Mesenchymal stem cell (in vitro differentiated cells and primary cell): ENCODE results near the gene STK24.

Source experiments
- DNase-seq: peaks from one replicate; pipeline ENCODE4 v3.0.0-alpha.2; 2013
- H2AFZ ChIP-seq: one replicate; pipeline ENCODE4 v1.6.1; 2013; ENCODE audit warnings: low read depth, mild to moderate bottlenecking, control low read depth, inconsistent platforms, low read length, moderate library complexity
- H2AK5ac ChIP-seq: 2 replicates; pipeline ENCODE4 v1.6.1; 2013; ENCODE audit warnings: low read length, moderate library complexity, mild to moderate bottlenecking, inconsistent platforms; ENCODE audit not compliant: severe bottlenecking
- H2BK120ac ChIP-seq: one replicate; pipeline ENCODE4 v1.6.1; 2013; ENCODE audit warnings: low read depth, mild to moderate bottlenecking, inconsistent platforms, low read length, moderate library complexity
- H2BK12ac ChIP-seq, 2 experiments: one replicate each; pipeline ENCODE4 v1.6.1; 2013; ENCODE audit warnings: inconsistent platforms in 2 of 2, low read length in 2 of 2, mild to moderate bottlenecking in 2 of 2, moderate library complexity in 2 of 2, control low read depth in 1 of 2
- H2BK15ac ChIP-seq: one replicate; pipeline ENCODE4 v1.6.1; 2013; ENCODE audit warnings: mild to moderate bottlenecking, low read depth, inconsistent platforms; ENCODE audit not compliant: poor library complexity, severe bottlenecking
- H2BK5ac ChIP-seq: 2 replicates; pipeline ENCODE4 v1.6.1; 2013; ENCODE audit warnings: low read depth, mild to moderate bottlenecking, low read length, control low read depth, inconsistent platforms; ENCODE audit not compliant: poor library complexity, severe bottlenecking
- H3K14ac ChIP-seq, 2 experiments: one replicate each; pipeline ENCODE4 v1.6.1; 2013; ENCODE audit warnings: inconsistent platforms in 2 of 2, low read length in 2 of 2, control low read depth in 1 of 2, mild to moderate bottlenecking in 1 of 2, moderate library complexity in 1 of 2
- H3K18ac ChIP-seq, 2 experiments: one replicate each; pipeline ENCODE4 v1.6.1; 2013; ENCODE audit warnings: inconsistent platforms in 2 of 2, low read length in 2 of 2, control low read depth in 1 of 2, low read depth in 1 of 2, mild to moderate bottlenecking in 1 of 2
- H3K23ac ChIP-seq, 2 experiments: one replicate each; pipeline ENCODE4 v1.6.1; 2013; ENCODE audit warnings: inconsistent platforms in 2 of 2, low read length in 2 of 2, mild to moderate bottlenecking in 2 of 2, moderate library complexity in 2 of 2, control low read depth in 1 of 2
- H3K27ac ChIP-seq: 2 replicates; pipeline ENCODE4 v1.5.1; 2013; ENCODE audit warnings: mild to moderate bottlenecking, moderate library complexity, low read length, control low read depth, inconsistent platforms; ENCODE audit not compliant: poor library complexity, severe bottlenecking
- H3K27me3 ChIP-seq, 2 experiments: 2 replicates each; pipeline versions ENCODE4 v1.6.1 to v1.7.0; 2013; ENCODE audit warnings: low read length in 2 of 2, mild to moderate bottlenecking in 2 of 2, moderate library complexity in 2 of 2, control low read depth in 1 of 2, inconsistent platforms in 1 of 2; ENCODE audit not compliant: control insufficient read depth in 1 of 2, insufficient read depth in 1 of 2
- H3K36me3 ChIP-seq, 2 experiments: 2 replicates each; pipeline versions ENCODE4 v1.6.1 to v1.7.0; 2013; ENCODE audit warnings: low read length in 2 of 2, control low read depth in 1 of 2, inconsistent platforms in 1 of 2, low read depth in 1 of 2, mild to moderate bottlenecking in 1 of 2; ENCODE audit not compliant: insufficient read depth in 2 of 2, control insufficient read depth in 1 of 2
- H3K4ac ChIP-seq, 2 experiments: one replicate each; pipeline ENCODE4 v1.6.1; 2013; ENCODE audit warnings: inconsistent platforms in 2 of 2, low read length in 2 of 2, mild to moderate bottlenecking in 2 of 2, moderate library complexity in 2 of 2, control low read depth in 1 of 2, low read depth in 1 of 2
- H3K4me1 ChIP-seq: 2 replicates; pipeline ENCODE4 v1.6.1; 2013; ENCODE audit warnings: low read depth, low read length, control low read depth; ENCODE audit not compliant: control insufficient read depth, insufficient read depth
- H3K4me2 ChIP-seq: 2 replicates; pipeline ENCODE4 v1.6.1; 2013; ENCODE audit warnings: low read length, mild to moderate bottlenecking, inconsistent platforms; ENCODE audit not compliant: poor library complexity, severe bottlenecking
- H3K4me3 ChIP-seq, 2 experiments: 2 replicates each; pipeline versions ENCODE4 v1.5.1 to v1.7.0; 2013; ENCODE audit warnings: low read length in 2 of 2, mild to moderate bottlenecking in 2 of 2, control low read depth in 1 of 2, low read depth in 1 of 2; ENCODE audit not compliant: insufficient read depth in 1 of 2
- H3K79me1 ChIP-seq: replicated peaks from 2 replicates; pipeline ENCODE4 v1.6.1; 2013; ENCODE audit warnings: mild to moderate bottlenecking, control low read depth, low read length, inconsistent platforms; ENCODE audit not compliant: poor library complexity, severe bottlenecking
- H3K9ac ChIP-seq: 2 replicates; pipeline ENCODE4 v1.7.0; 2013; ENCODE audit warnings: mild to moderate bottlenecking, low read length, moderate library complexity
- H3K9me3 ChIP-seq: 2 replicates; pipeline ENCODE4 v1.7.0; 2013; ENCODE audit warnings: mild to moderate bottlenecking, low read length; ENCODE audit not compliant: control insufficient read depth
- H4K8ac ChIP-seq: one replicate; pipeline ENCODE4 v1.6.1; 2013; ENCODE audit warnings: inconsistent platforms, mild to moderate bottlenecking, low read length, moderate library complexity
- H4K91ac ChIP-seq: one replicate; pipeline ENCODE4 v1.6.1; 2013; ENCODE audit warnings: mild to moderate bottlenecking, low read length, inconsistent platforms
- WGBS: methylation state at CpG from one replicate; pipeline ENCODE4 v1.1.7; 2013; ENCODE audit warnings: mixed read lengths; 5-methylcytosine and 5-hydroxymethylcytosine counted together

STK24 gene

DNA sequence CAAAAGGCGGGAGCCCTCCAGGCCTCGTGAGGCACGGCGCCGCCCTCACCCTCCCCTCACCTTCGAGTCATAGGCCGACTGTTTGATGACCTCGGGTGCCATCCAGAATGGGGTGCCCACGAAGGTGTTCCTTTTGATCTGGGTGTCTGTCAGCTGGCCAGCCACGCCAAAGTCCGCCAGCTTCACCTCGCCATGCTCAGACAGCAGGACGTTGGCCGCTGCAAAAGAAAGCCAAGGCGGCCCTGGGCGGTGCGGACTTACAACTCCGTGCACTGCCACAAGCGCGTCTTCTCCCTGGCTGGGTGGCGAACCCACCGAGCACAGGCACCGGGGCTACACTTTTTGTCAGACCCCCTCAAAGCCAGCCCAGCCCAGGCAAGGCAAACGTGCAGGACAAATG is 102.1 kb downstream of the STK24 start:
- peaks cover 23% of the 10 kb centered on the region for H3K4me1 ChIP-seq
- H2BK5ac ChIP-seq, result no peak overlapping the region
- no peak overlapping the region for H3K4me3 ChIP-seq
- WGBS, result 94% methylated on average over 24 of the region's 24 CpGs
- H3K9ac ChIP-seq, result no peak overlapping the region
- H4K8ac ChIP-seq, result no peak overlapping the region
- no peak for DNase-seq
- H3K79me1 ChIP-seq, result peaks cover 43% of the 10 kb centered on the region
- H3K9me3 ChIP-seq, result no peaks in the 10 kb centered on the region
- no peak overlapping the region for H3K27ac ChIP-seq
- no peak overlapping the region for H2AK5ac ChIP-seq
- H3K36me3 ChIP-seq, result peaks cover 19 to 40% of the 10 kb centered on the region in 2 experiments
- H3K18ac ChIP-seq, result peak overlapping the region; percentile 42 to 82
- H3K4me2 ChIP-seq, result no peak overlapping the region
- H2BK120ac ChIP-seq, result peak overlapping the region; percentile 56
- H3K4ac ChIP-seq, result peak overlapping the region in 1 of 2 experiments; percentile 71
- H2BK15ac ChIP-seq, result no peak overlapping the region
- H2AFZ ChIP-seq, result no peak overlapping the region
- peak overlapping the region in 1 of 2 experiments; percentile 52 for H3K23ac ChIP-seq
- no peaks in the 10 kb centered on the region for H3K27me3 ChIP-seq
- peak overlapping the region; percentile 28 to 78 for H2BK12ac ChIP-seq
- H3K14ac ChIP-seq, result no peak overlapping the region
- peak overlapping the region; percentile 70 for H4K91ac ChIP-seq

- no peak overlapping the region for H3K18ac ChIP-seq
- H4K8ac ChIP-seq, result no peak overlapping the region
- 97% methylated on average over 10 of the region's 10 CpGs for WGBS
- H2BK5ac ChIP-seq, result no peak overlapping the region
- no peak overlapping the region for H3K27ac ChIP-seq
- no peak overlapping the region for H3K4me2 ChIP-seq
- peaks cover 19 to 40% of the 10 kb centered on the region in 2 experiments for H3K36me3 ChIP-seq
- H3K23ac ChIP-seq, result no peak overlapping the region
- H3K4me3 ChIP-seq, result no peak overlapping the region
- peak overlapping the region in 1 of 2 experiments; percentile 16 for H2BK12ac ChIP-seq
- peaks cover 38% of the 10 kb centered on the region for H3K79me1 ChIP-seq
- peaks cover 22% of the 10 kb centered on the region for H3K4me1 ChIP-seq
- no peak overlapping the region for H3K4ac ChIP-seq
- H2AFZ ChIP-seq, result no peak overlapping the region
- no peak overlapping the region for H4K91ac ChIP-seq
- H3K9ac ChIP-seq, result no peak overlapping the region
- no peaks in the 10 kb centered on the region for H3K27me3 ChIP-seq
- H2BK15ac ChIP-seq, result no peak overlapping the region
- H3K14ac ChIP-seq, result no peak overlapping the region
- H2BK120ac ChIP-seq, result no peak overlapping the region
- no peak for DNase-seq
- H3K9me3 ChIP-seq, result no peaks in the 10 kb centered on the region
- H2AK5ac ChIP-seq, result no peak overlapping the region
Observed at GRCh38 chr13:98474292-98474691, 102.6 kb downstream of the STK24 start.

- H3K4me3 ChIP-seq, result no peak overlapping the region
- H3K36me3 ChIP-seq, result peaks cover 23 to 41% of the 10 kb centered on the region in 2 experiments
- H3K18ac ChIP-seq, result no peak overlapping the region
- DNase-seq, result no peak
- no peak overlapping the region for H3K14ac ChIP-seq
- H3K4me2 ChIP-seq, result no peak overlapping the region
- H3K9me3 ChIP-seq, result no peaks in the 10 kb centered on the region
- H3K4ac ChIP-seq, result no peak overlapping the region
- H3K9ac ChIP-seq, result no peak overlapping the region
- 95% methylated on average over 7 of the region's 7 CpGs for WGBS
- no peak overlapping the region for H3K23ac ChIP-seq
- H3K27ac ChIP-seq, result no peak overlapping the region
- no peaks in the 10 kb centered on the region for H3K27me3 ChIP-seq
- H3K4me1 ChIP-seq, result peaks cover 22% of the 10 kb centered on the region
- H2BK15ac ChIP-seq, result no peak overlapping the region
- no peak overlapping the region for H2BK5ac ChIP-seq
- H2AK5ac ChIP-seq, result no peak overlapping the region
- H3K79me1 ChIP-seq, result peaks cover 40% of the 10 kb centered on the region
- no peak overlapping the region for H2BK120ac ChIP-seq
- H2AFZ ChIP-seq, result no peak overlapping the region
- H4K8ac ChIP-seq, result no peak overlapping the region
- H2BK12ac ChIP-seq, result no peak overlapping the region
- peak overlapping the region; percentile 32 for H4K91ac ChIP-seq
Observed at GRCh38 chr13:98473788-98474144, 103.1 kb downstream of the STK24 start.

GRCh38 chr13:98473135-98473787 is 103.6 kb downstream of the STK24 start:
- peak overlapping the region; percentile 32 for H4K91ac ChIP-seq
- DNase-seq, result no peak
- no peak overlapping the region for H2AFZ ChIP-seq
- H2BK5ac ChIP-seq, result no peak overlapping the region
- H2BK15ac ChIP-seq, result no peak overlapping the region
- no peak overlapping the region for H3K9ac ChIP-seq
- H2AK5ac ChIP-seq, result no peak overlapping the region
- H3K79me1 ChIP-seq, result peaks cover 39% of the 10 kb centered on the region
- no peak overlapping the region for H3K4me2 ChIP-seq
- no peak overlapping the region for H3K4me3 ChIP-seq
- no peak overlapping the region for H3K4ac ChIP-seq
- peak overlapping the region; percentile 38 for H4K8ac ChIP-seq
- H3K27ac ChIP-seq, result no peak overlapping the region
- no peak overlapping the region for H3K23ac ChIP-seq
- no peak overlapping the region for H3K14ac ChIP-seq
- no peaks in the 10 kb centered on the region for H3K27me3 ChIP-seq
- H3K9me3 ChIP-seq, result no peaks in the 10 kb centered on the region
- peaks cover 25 to 46% of the 10 kb centered on the region in 2 experiments for H3K36me3 ChIP-seq
- H3K18ac ChIP-seq, result no peak overlapping the region
- H2BK12ac ChIP-seq, result no peak overlapping the region
- no peak overlapping the region for H2BK120ac ChIP-seq
- WGBS, result 94% methylated on average over 5 of the region's 5 CpGs
- peaks cover 20% of the 10 kb centered on the region for H3K4me1 ChIP-seq
